K562 (cell line): ENCODE results near the gene COQ10B. TPM values are rescaled to one million over a fixed set of nuclear protein-coding genes. Genes with fewer than 3 reads are reported as not detected.

Source experiments
- GABPA ChIP-seq: fragments of 200-800 bp; sonication (Bioruptor generic); conservative IDR thresholded peaks from 2 replicates; pipeline ENCODE4 v1.6.1; 2016; ENCODE audit warnings: low read depth, missing genetic modification characterization, missing compliant biosample characterization
- GABPB1 ChIP-seq: sonication (generic); formaldehyde crosslinking; IDR thresholded peaks from 2 replicates; pipeline ENCODE4 v1.8.0; 2022; ENCODE audit warnings: mild to moderate bottlenecking, missing genetic modification reagents
- HMG20B ChIP-seq: fragments of 250-450 bp; sonication (Bioruptor Pico); IDR thresholded peaks from 2 replicates; pipeline ENCODE4 v1.5.0; 2021; ENCODE audit warnings: mild to moderate bottlenecking
- MTF1 ChIP-seq: fragments of 250-450 bp; sonication (Bioruptor Pico); IDR thresholded peaks from 2 replicates; pipeline ENCODE4 v1.9.0; 2021; ENCODE audit warnings: moderate library complexity, mild to moderate bottlenecking, inconsistent platforms, borderline replicate concordance
- NFATC3 ChIP-seq: fragments of 450-650 bp; IDR thresholded peaks from 2 replicates; pipeline ENCODE4 v1.6.1; 2017; ENCODE audit warnings: mild to moderate bottlenecking
- NR2C2 ChIP-seq, 2 experiments: fragments of 200-800 bp in 1 of 2; sonication (Bioruptor generic) in 1 of 2; sonication (generic) in 1 of 2; formaldehyde crosslinking in 1 of 2; IDR thresholded peaks; 2 replicates each; pipeline versions ENCODE4 v1.6.1 to v1.8.0; 2016 to 2022; ENCODE audit warnings: mild to moderate bottlenecking in 1 of 2, missing compliant biosample characterization in 1 of 2, missing genetic modification characterization in 1 of 2, missing genetic modification reagents in 1 of 2
- SETDB1 ChIP-seq: IDR thresholded peaks from one replicate; pipeline ENCODE4 v1.6.1; 2012; ENCODE audit warnings: low read length, control low read depth, inconsistent platforms
- TAF1 ChIP-seq: IDR thresholded peaks from 2 replicates; pipeline ENCODE4 v1.6.1; 2011; ENCODE audit warnings: mild to moderate bottlenecking, low read length, moderate library complexity; ENCODE audit not compliant: insufficient read depth, control insufficient read depth, severe bottlenecking; ENCODE audit errors: extremely low read depth
- TAL1 ChIP-seq: fragments of 450-650 bp; IDR thresholded peaks from 2 replicates; pipeline ENCODE4 v1.6.1; 2016; ENCODE audit warnings: mild to moderate bottlenecking
- XRCC3 ChIP-seq: fragments of 450-650 bp; IDR thresholded peaks from 2 replicates; pipeline ENCODE4 v1.6.1; 2017; ENCODE audit warnings: mild to moderate bottlenecking, moderate library complexity
- YY1 ChIP-seq, 3 experiments: IDR thresholded peaks; 2 replicates each; pipeline ENCODE4 v1.6.1; 2011; ENCODE audit warnings: low read length in 2 of 3, mild to moderate bottlenecking in 2 of 3, moderate library complexity in 2 of 3, borderline replicate concordance in 1 of 3, control low read depth in 1 of 3, low read depth in 1 of 3; ENCODE audit not compliant: insufficient read depth in 3 of 3, insufficient replicate concordance in 2 of 3, control insufficient read depth in 1 of 3, insufficient read length in 1 of 3; ENCODE audit errors: extremely low read depth in 1 of 3
- ZNF316 ChIP-seq: fragments of 450-650 bp; IDR thresholded peaks from 2 replicates; pipeline ENCODE4 v1.6.1; 2016
- ZNF584 ChIP-seq: fragments of 200-800 bp; sonication (Bioruptor generic); IDR thresholded peaks from 2 replicates; pipeline ENCODE4 v1.6.1; 2016; ENCODE audit warnings: low read depth, mild to moderate bottlenecking, missing genetic modification characterization, missing compliant biosample characterization
- ZNF699 ChIP-seq: fragments of 250-450 bp; sonication (Bioruptor Pico); IDR thresholded peaks from 2 replicates; pipeline ENCODE4 v1.8.0; 2021; ENCODE audit warnings: mild to moderate bottlenecking, moderate library complexity; ENCODE audit not compliant: insufficient replicate concordance
- ZSCAN32 ChIP-seq: fragments of 450-650 bp; formaldehyde crosslinking; IDR thresholded peaks from 2 replicates; pipeline ENCODE4 v1.4.0; 2020; ENCODE audit warnings: mild to moderate bottlenecking, moderate library complexity
- polyA plus RNA-seq, 8 experiments: library from polyadenylated mRNA; depleted of rRNA in 4 of 8; stranded (reverse) in 5 of 8; unstranded in 3 of 8; fragments of >200 nt; fragmentation: Nextera tagmentation in 2 of 8; fragmentation: Illumina TruSeq in 1 of 8; extraction: Ambion mirVana in 2 of 8; extraction: Trizol in 1 of 8; gene quantifications; 2 replicates each; pipeline versions ENCODE4 v1.2.1 to v1.2.3, GENCODE V29; 2011 to 2014; ENCODE audit warnings: inconsistent platforms in 1 of 8, missing spikeins in 1 of 8
- total RNA-seq, 7 experiments: library from RNA; depleted of rRNA in 6 of 7; stranded (reverse); fragments of >200 nt in 6 of 7; fragmentation: Illumina TruSeq in 2 of 7; extraction: Trizol in 2 of 7; gene quantifications; 2 replicates each; pipeline versions ENCODE4 v1.2.1 to v1.2.3, GENCODE V29; 2011 to 2021; ENCODE audit warnings: low replicate concordance in 1 of 7
- TF ChIP-seq, protein P1 (sequence below): sonication (generic); formaldehyde crosslinking; IDR thresholded peaks from 2 replicates; pipeline ENCODE4 v1.9.0; 2022; ENCODE audit warnings: mild to moderate bottlenecking, missing genetic modification reagents
- TF ChIP-seq, protein P2 (sequence below): IDR thresholded peaks from 2 replicates; pipeline ENCODE4 v1.6.1; 2014; ENCODE audit warnings: antibody characterized with exemption
- TF ChIP-seq, protein P3 (sequence below): fragments of 250-450 bp; sonication (Bioruptor Pico); IDR thresholded peaks from 2 replicates; pipeline ENCODE4 v1.8.0; 2021; ENCODE audit warnings: borderline replicate concordance, mild to moderate bottlenecking, moderate library complexity; ENCODE audit not compliant: poor library complexity, severe bottlenecking
- TF ChIP-seq, protein P4 (sequence below): sonication (generic); formaldehyde crosslinking; IDR thresholded peaks from 2 replicates; pipeline ENCODE4 v1.9.0; 2022; ENCODE audit warnings: mild to moderate bottlenecking, missing genetic modification reagents
- TF ChIP-seq, protein P5 (sequence below): sonication (generic); formaldehyde crosslinking; IDR thresholded peaks from 2 replicates; pipeline ENCODE4 v1.8.0; 2022; ENCODE audit warnings: mild to moderate bottlenecking, missing genetic modification reagents

Gene COQ10B
- total and polyA plus RNA-seq, 9 of the 15 experiments (the other 6 are each of a cell fraction or from before 2014, with no cell fraction given) = 3.1 to 13.1 (median 7.7) TPM

DNA sequence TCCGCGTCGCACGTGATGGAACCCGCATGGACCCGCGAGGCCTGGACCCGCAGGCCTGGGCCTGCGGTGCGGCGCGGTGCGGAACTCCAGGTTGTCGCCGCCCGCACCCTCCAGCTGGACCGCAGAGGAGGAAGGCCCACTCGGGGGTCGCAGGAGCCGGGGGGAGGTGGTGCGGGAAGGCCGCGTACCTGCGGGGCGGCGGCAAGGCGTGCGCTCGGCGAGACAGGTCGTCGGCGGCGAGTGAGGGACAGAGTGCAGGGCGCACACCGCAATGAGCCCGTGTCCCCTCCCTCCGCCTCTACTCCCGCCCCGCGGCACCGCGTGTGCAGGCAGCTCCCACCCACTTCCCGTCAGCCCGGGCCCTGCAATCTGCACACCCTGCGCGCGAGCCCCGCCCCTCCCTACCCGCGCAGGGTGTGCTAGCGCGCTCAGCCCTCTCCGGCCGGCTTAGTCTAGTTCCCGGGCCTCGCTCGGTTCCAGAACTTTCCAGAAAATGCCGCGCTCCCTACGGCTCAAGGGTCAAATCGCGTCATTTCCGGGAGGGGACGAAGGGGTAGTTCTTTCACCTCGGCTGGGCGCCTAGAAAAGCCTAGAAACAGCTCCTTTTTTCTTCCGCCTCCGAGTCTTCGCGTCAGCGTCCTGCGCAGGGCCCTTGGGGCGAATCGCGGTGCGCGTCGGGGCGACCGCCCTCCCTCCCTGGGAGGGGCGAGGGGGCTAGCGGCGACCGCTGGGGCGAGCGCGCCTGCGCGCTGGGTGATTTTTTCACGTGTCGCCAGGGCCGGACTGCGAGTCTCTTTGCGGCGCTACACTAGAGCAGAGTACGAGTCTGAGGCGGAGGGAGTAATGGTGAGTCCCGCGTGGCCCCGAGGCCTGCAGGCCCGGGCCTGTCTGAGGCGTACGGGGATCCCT, 46.5 kb downstream of the COQ10B start, which contains the start of the genes HSPD1 and HSPE1 (continued):
- peak in 2 of 3 experiments; percentile 4 to 56 for TF ChIP-seq YY1 (IDR thresholded peaks at IDR 0.05; ENCODE audit: borderline replicate concordance in 1 of 3, control insufficient read depth in 1 of 3, extremely low read depth in 1 of 3, insufficient read depth in 3 of 3, insufficient read length in 1 of 3, insufficient replicate concordance in 2 of 3, low read depth in 1 of 3, low read length in 2 of 3)
- peak; percentile 94 for TF ChIP-seq GABPB1
- TF ChIP-seq XRCC3 = no peak
- TF ChIP-seq, protein P1, sequence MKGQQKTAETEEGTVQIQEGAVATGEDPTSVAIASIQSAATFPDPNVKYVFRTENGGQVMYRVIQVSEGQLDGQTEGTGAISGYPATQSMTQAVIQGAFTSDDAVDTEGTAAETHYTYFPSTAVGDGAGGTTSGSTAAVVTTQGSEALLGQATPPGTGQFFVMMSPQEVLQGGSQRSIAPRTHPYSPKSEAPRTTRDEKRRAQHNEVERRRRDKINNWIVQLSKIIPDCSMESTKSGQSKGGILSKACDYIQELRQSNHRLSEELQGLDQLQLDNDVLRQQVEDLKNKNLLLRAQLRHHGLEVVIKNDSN (CRISPR knock-in tag) = peak; percentile 35
- TF ChIP-seq MTF1 = no peak
- TF ChIP-seq ZNF584 (CRISPR knock-in tag) = no peak
- TF ChIP-seq, protein P2, sequence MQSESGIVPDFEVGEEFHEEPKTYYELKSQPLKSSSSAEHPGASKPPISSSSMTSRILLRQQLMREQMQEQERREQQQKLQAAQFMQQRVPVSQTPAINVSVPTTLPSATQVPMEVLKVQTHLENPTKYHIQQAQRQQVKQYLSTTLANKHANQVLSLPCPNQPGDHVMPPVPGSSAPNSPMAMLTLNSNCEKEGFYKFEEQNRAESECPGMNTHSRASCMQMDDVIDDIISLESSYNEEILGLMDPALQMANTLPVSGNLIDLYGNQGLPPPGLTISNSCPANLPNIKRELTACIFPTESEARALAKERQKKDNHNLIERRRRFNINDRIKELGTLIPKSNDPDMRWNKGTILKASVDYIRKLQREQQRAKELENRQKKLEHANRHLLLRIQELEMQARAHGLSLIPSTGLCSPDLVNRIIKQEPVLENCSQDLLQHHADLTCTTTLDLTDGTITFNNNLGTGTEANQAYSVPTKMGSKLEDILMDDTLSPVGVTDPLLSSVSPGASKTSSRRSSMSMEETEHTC = 0 out of 2 replicates have a peak, but pooled peaks have one; percentile 34
- TF ChIP-seq ZSCAN32 (CRISPR knock-in tag) = no peak
- no peak for TF ChIP-seq TAL1
- peak; percentile 67 for TF ChIP-seq TAF1
- TF ChIP-seq, protein P3, sequence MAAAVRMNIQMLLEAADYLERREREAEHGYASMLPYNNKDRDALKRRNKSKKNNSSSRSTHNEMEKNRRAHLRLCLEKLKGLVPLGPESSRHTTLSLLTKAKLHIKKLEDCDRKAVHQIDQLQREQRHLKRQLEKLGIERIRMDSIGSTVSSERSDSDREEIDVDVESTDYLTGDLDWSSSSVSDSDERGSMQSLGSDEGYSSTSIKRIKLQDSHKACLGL (CRISPR knock-in tag) = peak; percentile 58
- no peak for TF ChIP-seq SETDB1
- TF ChIP-seq GABPA (tag) = peak; percentile 94
- TF ChIP-seq HMG20B (CRISPR knock-in tag) = no peak
- TF ChIP-seq, protein P4, sequence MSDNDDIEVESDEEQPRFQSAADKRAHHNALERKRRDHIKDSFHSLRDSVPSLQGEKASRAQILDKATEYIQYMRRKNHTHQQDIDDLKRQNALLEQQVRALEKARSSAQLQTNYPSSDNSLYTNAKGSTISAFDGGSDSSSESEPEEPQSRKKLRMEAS = peak; percentile 89
- TF ChIP-seq NFATC3 = no peak
- TF ChIP-seq ZNF699 = no peak
- peak; percentile 91 for TF ChIP-seq NR2C2 (CRISPR knock-in tag; IDR thresholded peaks at IDR 0.05)
- peak; percentile 98 for TF ChIP-seq NR2C2 (tag; IDR thresholded peaks at IDR 0.05)
- TF ChIP-seq, protein P5, sequence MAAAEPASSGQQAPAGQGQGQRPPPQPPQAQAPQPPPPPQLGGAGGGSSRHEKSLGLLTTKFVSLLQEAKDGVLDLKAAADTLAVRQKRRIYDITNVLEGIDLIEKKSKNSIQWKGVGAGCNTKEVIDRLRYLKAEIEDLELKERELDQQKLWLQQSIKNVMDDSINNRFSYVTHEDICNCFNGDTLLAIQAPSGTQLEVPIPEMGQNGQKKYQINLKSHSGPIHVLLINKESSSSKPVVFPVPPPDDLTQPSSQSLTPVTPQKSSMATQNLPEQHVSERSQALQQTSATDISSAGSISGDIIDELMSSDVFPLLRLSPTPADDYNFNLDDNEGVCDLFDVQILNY = peak; percentile 81; the same call in 1 of the 2 replicates
- TF ChIP-seq ZNF316 = no peak
